ENCODE results near the gene AEBP2. TPM values are rescaled to one million over a fixed set of nuclear protein-coding genes. Genes with fewer than 3 reads are reported as not detected.
"Not testable (repeated sequence)": the region's sequence is repeated elsewhere in the genome, so short reads cannot be mapped to it uniquely, and the experiment has no call there.

Gene AEBP2
- total and polyA plus RNA-seq, 4 experiments from 2014 or later = 5.3 to 61.6 (median 36.9) TPM

DNA sequence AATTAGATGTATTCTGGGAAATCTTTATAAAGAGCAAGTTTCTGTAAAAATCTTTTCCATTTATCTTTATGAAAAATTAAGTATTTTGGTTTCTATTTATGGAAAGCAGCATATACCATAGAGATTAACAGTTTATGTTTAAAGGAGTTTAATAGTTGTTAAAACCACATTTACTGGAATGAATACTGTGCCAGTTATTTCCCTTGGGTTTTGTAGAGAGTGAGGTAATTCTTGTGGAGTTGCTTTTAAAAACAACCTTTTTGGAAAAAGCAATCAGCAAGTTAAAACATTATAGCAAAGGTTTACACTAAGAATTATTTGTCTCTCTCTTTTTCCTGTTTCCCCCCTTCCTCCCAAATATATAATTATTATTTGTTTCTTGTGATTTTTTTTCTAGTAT lies 34.9 kb downstream of the AEBP2 start:
- Mint-ChIP-seq H3K4me3 (no peak overlapping the region), H3K36me3 (peaks cover 56 to 70% of the 10 kb centered on the region in 2 donors), H3K4me1 (peaks cover 33 to 56% (median 38%) of the 10 kb centered on the region in 4 donors), H3K27ac (no peak overlapping the region), H3K27me3 (no peaks in the 10 kb centered on the region), H3K9me3 (peaks cover 0 to 16% (median 3%) of the 10 kb centered on the region in 8 donors)
- Histone ChIP-seq H3K36me3 (ENCODE audit: insufficient read depth, low read length) (peaks cover 14% of the 10 kb centered on the region), H3K4me3 (ENCODE audit: low read length in 2 of 2) (no peak overlapping the region), H3K9me3 (ENCODE audit: control insufficient read depth in 1 of 2, low read length in 2 of 2) (no peaks in the 10 kb centered on the region), H3K27ac (ENCODE audit: low read depth, low read length) (no peak overlapping the region), H3K27me3 (ENCODE audit: insufficient read depth, low read length) (no peaks in the 10 kb centered on the region), H3K4me1 (ENCODE audit: insufficient read depth, low read length) (no peaks in the 10 kb centered on the region)
- CTCF ChIA-PET (ENCODE audit: partially characterized antibody) = interaction anchor here (0.9 kb wide), 1 partner anchor 10 kb away, joined by 3 read pairs; no protein-coding TSS in a partner anchor
- POLR2A ChIA-PET (ENCODE audit: partially characterized antibody) = no interaction called here
- intact Hi-C loops (cut with micrococcal nuclease) = no loop called here
- DNase-seq = no peak

- H3K4me1 ChIP-seq (ENCODE audit: insufficient read depth, low read length); H3K4me3 ChIP-seq (ENCODE audit: low read length in 2 of 2); intact Hi-C loops (cut with micrococcal nuclease); H3K27me3 Mint-ChIP-seq; H3K4me3 Mint-ChIP-seq; H3K27me3 ChIP-seq (ENCODE audit: insufficient read depth, low read length); POLR2A ChIA-PET (ENCODE audit: partially characterized antibody); DNase-seq; H3K9me3 ChIP-seq (ENCODE audit: control insufficient read depth in 1 of 2, low read length in 2 of 2); H3K27ac ChIP-seq (ENCODE audit: low read depth, low read length): not testable (repeated sequence)
- H3K36me3 Mint-ChIP-seq = peaks cover 71 to 74% of the 10 kb centered on the region in 2 donors
- H3K9me3 Mint-ChIP-seq = peaks cover 0 to 33% (median 15%) of the 10 kb centered on the region in 8 donors
- H3K27ac Mint-ChIP-seq = peak overlapping the region in 2 of 7 donors; percentile 12 to 15
- CTCF ChIA-PET (ENCODE audit: partially characterized antibody) = interaction anchor here (0.6 kb wide), 1 partner anchor 92 kb away, joined by 3 read pairs; no protein-coding TSS in a partner anchor
- peaks cover 14% of the 10 kb centered on the region for H3K36me3 ChIP-seq (ENCODE audit: insufficient read depth, low read length)
- H3K4me1 Mint-ChIP-seq = peaks cover 35 to 51% (median 39%) of the 10 kb centered on the region in 4 donors
Observed at GRCh38 chr12:19475884-19476505, 36.7 kb downstream of the AEBP2 start.

DNA sequence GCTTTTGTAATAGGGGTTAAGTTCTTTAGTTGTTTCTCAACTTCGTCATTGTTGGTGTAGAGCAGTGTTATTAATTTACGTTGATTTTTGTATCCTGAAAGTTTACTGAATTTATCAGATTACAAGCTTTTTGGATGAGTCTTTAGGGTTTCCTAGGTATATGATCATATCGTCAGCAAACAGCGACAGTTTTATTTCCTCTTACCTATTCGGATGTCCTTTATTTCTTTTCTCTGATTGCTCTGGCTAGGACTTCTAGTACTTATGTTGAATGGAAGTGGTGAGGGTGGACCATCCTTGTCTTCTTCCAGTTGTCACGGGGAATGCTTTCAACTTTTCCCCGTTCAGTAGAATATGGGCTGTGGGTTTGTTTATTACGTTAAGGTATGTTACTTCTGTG lies 37.8 kb downstream of the AEBP2 start:
- Histone ChIP-seq H3K36me3 (ENCODE audit: insufficient read depth, low read length) (peaks cover 14% of the 10 kb centered on the region), H3K9me3 (ENCODE audit: control insufficient read depth in 1 of 2, low read length in 2 of 2) (peaks cover 0 to 3% of the 10 kb centered on the region in 2 donors), H3K4me1 (ENCODE audit: insufficient read depth, low read length) (peaks cover 7% of the 10 kb centered on the region), H3K27me3 (ENCODE audit: insufficient read depth, low read length) (no peaks in the 10 kb centered on the region), H3K4me3 (ENCODE audit: low read length in 2 of 2) (no peak overlapping the region), H3K27ac (ENCODE audit: low read depth, low read length) (no peak overlapping the region)
- peak overlapping the region in 2 of 8 donors; percentile 1 to 61 for H3K4me3 Mint-ChIP-seq
- no peak for DNase-seq
- CTCF ChIA-PET (ENCODE audit: partially characterized antibody) = no interaction called here
- intact Hi-C loops (cut with micrococcal nuclease) = no loop called here
- peaks cover 36 to 55% (median 42%) of the 10 kb centered on the region in 4 donors for H3K4me1 Mint-ChIP-seq
- POLR2A ChIA-PET (ENCODE audit: partially characterized antibody) = no interaction called here
- H3K27me3 Mint-ChIP-seq = no peaks in the 10 kb centered on the region
- peaks cover 0 to 43% (median 22%) of the 10 kb centered on the region in 8 donors for H3K9me3 Mint-ChIP-seq
- peak overlapping the region in 3 of 7 donors; percentile 32 to 77 (median 43) for H3K27ac Mint-ChIP-seq
- peaks cover 77 to 83% of the 10 kb centered on the region in 2 donors for H3K36me3 Mint-ChIP-seq

DNA sequence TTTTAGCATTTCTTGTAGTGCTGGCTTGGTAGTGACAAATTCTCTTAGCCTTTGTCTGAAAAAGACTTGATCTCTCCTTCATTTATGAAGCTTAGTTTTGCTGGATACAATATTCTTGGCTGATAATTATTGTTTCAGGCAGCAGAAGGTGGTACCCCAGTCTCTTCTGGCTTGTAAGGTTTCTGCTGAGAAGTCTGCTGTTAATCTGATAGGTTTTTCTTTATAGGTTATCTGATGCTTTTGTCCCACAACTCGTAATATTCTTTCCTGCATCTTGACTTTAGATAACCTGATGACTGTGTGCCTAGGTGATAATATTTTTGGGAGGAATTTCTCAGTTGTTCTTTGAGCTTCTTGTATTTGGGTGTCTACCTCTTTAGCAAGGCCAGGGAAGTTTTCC lies 41.2 kb downstream of the AEBP2 start:
- Histone ChIP-seq H3K4me1 (ENCODE audit: insufficient read depth, low read length) (peaks cover 41% of the 10 kb centered on the region), H3K4me3 (ENCODE audit: low read length in 2 of 2) (no peak overlapping the region), H3K27me3 (ENCODE audit: insufficient read depth, low read length) (no peaks in the 10 kb centered on the region), H3K27ac (ENCODE audit: low read depth, low read length) (no peak overlapping the region), H3K9me3 (ENCODE audit: control insufficient read depth in 1 of 2, low read length in 2 of 2) (peaks cover 0 to 3% of the 10 kb centered on the region in 2 donors), H3K36me3 (ENCODE audit: insufficient read depth, low read length) (peaks cover 7% of the 10 kb centered on the region)
- Mint-ChIP-seq H3K9me3 (peaks cover 0 to 43% (median 22%) of the 10 kb centered on the region in 8 donors), H3K4me3 (no peak overlapping the region), H3K36me3 (peaks cover 66 to 68% of the 10 kb centered on the region in 2 donors), H3K4me1 (peaks cover 56 to 73% (median 60%) of the 10 kb centered on the region in 4 donors), H3K27ac (peak overlapping the region in 1 of 7 donors; percentile 13), H3K27me3 (no peaks in the 10 kb centered on the region)
- CTCF ChIA-PET (ENCODE audit: partially characterized antibody) = interaction anchor here (0.7 kb wide), 1 partner anchor 29 kb away, joined by 3 read pairs; no protein-coding TSS in a partner anchor
- DNase-seq = no peak
- intact Hi-C loops (cut with micrococcal nuclease) = loop anchor here (5.0 kb wide), 1 partner anchor 38 kb away; no protein-coding TSS in a partner anchor
- POLR2A ChIA-PET (ENCODE audit: partially characterized antibody) = no interaction called here

DNA sequence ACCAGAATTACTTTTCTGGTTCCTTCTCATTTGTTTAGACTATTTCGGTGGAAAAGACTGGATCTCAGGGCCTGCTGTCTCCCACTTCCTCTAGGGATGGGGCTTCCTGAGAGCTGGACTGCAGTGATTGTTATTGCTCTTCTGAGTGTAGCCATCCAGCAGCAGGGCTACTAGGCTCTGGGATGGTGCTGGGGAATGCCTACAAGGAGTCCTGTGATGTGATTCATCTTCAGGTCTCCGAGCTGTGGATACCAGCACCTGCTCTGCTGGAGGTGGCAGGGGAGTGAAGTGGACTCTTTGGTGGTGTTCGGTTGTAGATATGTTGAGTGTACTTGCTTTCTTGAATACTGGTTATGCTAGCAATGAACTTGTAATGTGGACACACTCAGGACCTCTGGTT lies 42.7 kb downstream of the AEBP2 start:
- Histone ChIP-seq H3K36me3 (ENCODE audit: insufficient read depth, low read length) (peaks cover 2% of the 10 kb centered on the region), H3K9me3 (ENCODE audit: control insufficient read depth in 1 of 2, low read length in 2 of 2) (peaks cover 0 to 3% of the 10 kb centered on the region in 2 donors), H3K27me3 (ENCODE audit: insufficient read depth, low read length) (no peaks in the 10 kb centered on the region), H3K4me3 (ENCODE audit: low read length in 2 of 2) (peak overlapping the region in 1 of 2 donors; percentile 23), H3K27ac (ENCODE audit: low read depth, low read length) (peak overlapping the region; percentile 53), H3K4me1 (ENCODE audit: insufficient read depth, low read length) (peaks cover 52% of the 10 kb centered on the region)
- ChIA-PET POLR2A (ENCODE audit: partially characterized antibody) (no interaction called here), CTCF (ENCODE audit: partially characterized antibody) (interaction anchor here (1.1 kb wide), 1 partner anchor 53 kb away, joined by 3 read pairs; no protein-coding TSS in a partner anchor)
- peak overlapping the region; percentile 35 to 83 (median 68) for H3K4me3 Mint-ChIP-seq
- H3K27me3 Mint-ChIP-seq = no peaks in the 10 kb centered on the region
- intact Hi-C loops (cut with micrococcal nuclease) = loop anchor here (5.0 kb wide), 1 partner anchor 40 kb away; no protein-coding TSS in a partner anchor
- H3K27ac Mint-ChIP-seq = peak overlapping the region; percentile 56 to 96 (median 89)
- peaks cover 0 to 43% (median 22%) of the 10 kb centered on the region in 8 donors for H3K9me3 Mint-ChIP-seq
- H3K4me1 Mint-ChIP-seq = peaks cover 55 to 72% (median 62%) of the 10 kb centered on the region in 4 donors
- H3K36me3 Mint-ChIP-seq = peaks cover 59 to 65% of the 10 kb centered on the region in 2 donors
- DNase-seq = no peak

- Histone ChIP-seq H3K36me3 (ENCODE audit: insufficient read depth, low read length) (no peaks in the 10 kb centered on the region), H3K27me3 (ENCODE audit: insufficient read depth, low read length) (no peaks in the 10 kb centered on the region), H3K27ac (ENCODE audit: low read depth, low read length) (peak overlapping the region; percentile 53), H3K4me1 (ENCODE audit: insufficient read depth, low read length) (peaks cover 52% of the 10 kb centered on the region), H3K4me3 (ENCODE audit: low read length in 2 of 2) (peak overlapping the region; percentile 6 to 23), H3K9me3 (ENCODE audit: control insufficient read depth in 1 of 2, low read length in 2 of 2) (peaks cover 0 to 3% of the 10 kb centered on the region in 2 donors)
- ChIA-PET CTCF (ENCODE audit: partially characterized antibody) (interaction anchor here (0.6 to 1.1 kb wide), 3 partner anchors 9 to 72 kb away, joined by 3 read pairs; no protein-coding TSS in a partner anchor), POLR2A (ENCODE audit: partially characterized antibody) (no interaction called here)
- H3K4me3 Mint-ChIP-seq = peak overlapping the region; percentile 35 to 83 (median 68)
- intact Hi-C loops (cut with micrococcal nuclease) = loop anchor here (5.0 kb wide), 1 partner anchor 40 kb away; no protein-coding TSS in a partner anchor
- peaks cover 0 to 37% (median 21%) of the 10 kb centered on the region in 8 donors for H3K9me3 Mint-ChIP-seq
- peak; percentile 32 to 71 (median 37) for DNase-seq
- H3K4me1 Mint-ChIP-seq = peaks cover 49 to 70% (median 56%) of the 10 kb centered on the region in 4 donors
- H3K27ac Mint-ChIP-seq = peak overlapping the region; percentile 56 to 96 (median 89)
- peaks cover 54 to 59% of the 10 kb centered on the region in 2 donors for H3K36me3 Mint-ChIP-seq
- no peaks in the 10 kb centered on the region for H3K27me3 Mint-ChIP-seq
Observed at GRCh38 chr12:19482551-19483109, 43.3 kb downstream of the AEBP2 start.

DNA sequence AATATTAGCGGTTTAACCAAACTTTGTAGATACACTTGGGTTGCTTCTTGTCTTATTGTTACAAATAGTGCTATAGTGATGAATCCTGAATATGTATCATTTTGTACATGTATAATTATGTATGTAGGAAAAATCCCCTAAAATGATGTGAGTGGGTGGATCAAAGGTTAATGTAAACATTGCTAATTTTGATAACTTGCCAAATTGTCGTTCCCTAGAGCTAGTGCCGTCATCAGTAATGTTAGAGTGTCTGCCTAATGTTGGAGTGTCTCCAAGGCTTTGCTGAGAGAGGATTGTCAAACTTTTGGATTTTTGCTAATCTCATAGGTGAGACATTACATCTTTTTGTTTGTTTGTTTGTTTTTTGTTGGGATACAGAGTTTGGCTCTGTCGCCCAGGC lies 44.4 kb downstream of the AEBP2 start:
- DNase-seq = no peak
- peaks cover 0 to 3% of the 10 kb centered on the region in 2 donors for H3K9me3 ChIP-seq (ENCODE audit: control insufficient read depth in 1 of 2, low read length in 2 of 2)
- ChIA-PET POLR2A (ENCODE audit: partially characterized antibody) (interaction anchor here (1.8 kb wide), 1 partner anchor 43 kb away, joined by 4 read pairs; no protein-coding TSS in a partner anchor), CTCF (ENCODE audit: partially characterized antibody) (no interaction called here)
- H3K36me3 ChIP-seq (ENCODE audit: insufficient read depth, low read length) = no peaks in the 10 kb centered on the region
- H3K4me3 ChIP-seq (ENCODE audit: low read length in 2 of 2) = no peak overlapping the region
- intact Hi-C loops (cut with micrococcal nuclease) = loop anchor here (5.0 kb wide), 1 partner anchor 41 kb away; no protein-coding TSS in a partner anchor
- H3K4me1 ChIP-seq (ENCODE audit: insufficient read depth, low read length) = peaks cover 52% of the 10 kb centered on the region
- peak overlapping the region; percentile 56 to 96 (median 89) for H3K27ac Mint-ChIP-seq
- H3K4me1 Mint-ChIP-seq = peaks cover 46 to 67% (median 57%) of the 10 kb centered on the region in 4 donors
- peak overlapping the region in 7 of 8 donors; percentile 35 to 83 (median 68) for H3K4me3 Mint-ChIP-seq
- H3K27ac ChIP-seq (ENCODE audit: low read depth, low read length) = peak overlapping the region; percentile 53
- H3K27me3 Mint-ChIP-seq = no peaks in the 10 kb centered on the region
- no peaks in the 10 kb centered on the region for H3K27me3 ChIP-seq (ENCODE audit: insufficient read depth, low read length)
- peaks cover 47 to 48% of the 10 kb centered on the region in 2 donors for H3K36me3 Mint-ChIP-seq
- H3K9me3 Mint-ChIP-seq = peaks cover 0 to 31% (median 20%) of the 10 kb centered on the region in 8 donors
